Nephron progenitor cell (in vitro differentiated cells): ENCODE data around the gene CTDP1.

ENCODE experiments used
- DNase-seq: peaks from one replicate; pipeline ENCODE4 v3.0.0; 2021
- H3K27ac Mint-ChIP-seq: 2 replicates; pipeline ENCODE4 v1.8.0; 2021; ENCODE audit warnings: mild to moderate bottlenecking, moderate library complexity, mixed read lengths
- H3K27me3 Mint-ChIP-seq: 2 replicates; pipeline ENCODE4 v1.8.0; 2021; ENCODE audit warnings: mild to moderate bottlenecking, low read depth, mixed read lengths; ENCODE audit not compliant: poor library complexity
- H3K36me3 Mint-ChIP-seq: 2 replicates; pipeline ENCODE4 v1.8.0; 2021; ENCODE audit warnings: low read depth, mixed read lengths
- H3K4me1 Mint-ChIP-seq: 2 replicates; pipeline ENCODE4 v1.8.0; 2021; ENCODE audit warnings: mixed read lengths
- H3K4me3 Mint-ChIP-seq: 2 replicates; pipeline ENCODE4 v1.8.0; 2021; ENCODE audit warnings: mild to moderate bottlenecking, moderate library complexity, mixed read lengths
- H3K9me3 Mint-ChIP-seq: 2 replicates; pipeline ENCODE4 v1.8.0; 2021; ENCODE audit warnings: mild to moderate bottlenecking, moderate library complexity, mixed read lengths
- CTCF ChIP-seq: fragments of 200-600 bp; sonication (generic); IDR thresholded peaks from 2 replicates; pipeline ENCODE4 v1.5.0; 2021; ENCODE audit warnings: antibody characterized with exemption

The CTDP1 gene

GRCh38 chr18:79753391-79753851 is 73.8 kb downstream of the CTDP1 start:
- no peak for TF ChIP-seq CTCF
- Mint-ChIP-seq H3K9me3 (peaks cover 8% of the 10 kb centered on the region), H3K27me3 (no peaks in the 10 kb centered on the region), H3K4me1 (peaks cover 10% of the 10 kb centered on the region), H3K36me3 (peaks cover 28% of the 10 kb centered on the region), H3K27ac (no peak overlapping the region), H3K4me3 (no peak overlapping the region)
- no peak for DNase-seq

- peak overlapping the region; percentile 71 for H3K27ac Mint-ChIP-seq
Measured at GRCh38 chr18:79754022-79754761, 74.6 kb downstream of the CTDP1 start.

GRCh38 chr18:79754831-79755351 is 75.3 kb downstream of the CTDP1 start:
- TF ChIP-seq CTCF = no peak
- no peak overlapping the region for H3K4me3 Mint-ChIP-seq
- H3K27me3 Mint-ChIP-seq = peaks cover 2% of the 10 kb centered on the region
- DNase-seq = no peak
- H3K27ac Mint-ChIP-seq = no peak overlapping the region
- peaks cover 20% of the 10 kb centered on the region for H3K9me3 Mint-ChIP-seq
- H3K36me3 Mint-ChIP-seq = peaks cover 29% of the 10 kb centered on the region
- peaks cover 5% of the 10 kb centered on the region for H3K4me1 Mint-ChIP-seq

More at GRCh38 chr18:79754022-79754761, 74.6 kb downstream of the CTDP1 start:
- Mint-ChIP-seq H3K9me3 (peaks cover 13% of the 10 kb centered on the region), H3K27me3 (no peaks in the 10 kb centered on the region), H3K4me1 (peaks cover 10% of the 10 kb centered on the region), H3K36me3 (peaks cover 32% of the 10 kb centered on the region), H3K4me3 (no peak overlapping the region)
- DNase-seq = no peak
- TF ChIP-seq CTCF = no peak

- Mint-ChIP-seq H3K27me3 (peaks cover 3% of the 10 kb centered on the region), H3K36me3 (peaks cover 34% of the 10 kb centered on the region), H3K4me3 (no peak overlapping the region), H3K27ac (no peak overlapping the region), H3K9me3 (peaks cover 27% of the 10 kb centered on the region), H3K4me1 (peaks cover 4% of the 10 kb centered on the region)
- no peak for DNase-seq
- TF ChIP-seq CTCF = no peak
Measured at GRCh38 chr18:79755496-79756142, 76.0 kb downstream of the CTDP1 start.

- no peak for TF ChIP-seq CTCF
- DNase-seq = no peak
- Mint-ChIP-seq H3K36me3 (peaks cover 38% of the 10 kb centered on the region), H3K27me3 (peaks cover 6% of the 10 kb centered on the region), H3K4me1 (peaks cover 4% of the 10 kb centered on the region), H3K9me3 (peaks cover 32% of the 10 kb centered on the region), H3K4me3 (no peak overlapping the region), H3K27ac (no peak overlapping the region)
Measured at GRCh38 chr18:79756143-79756500, 76.5 kb downstream of the CTDP1 start.
